Thoracic aorta (tissue), 2 donors: ENCODE data around the gene DGKA. TPM values are rescaled to one million over a fixed set of nuclear protein-coding genes. Genes with fewer than 3 reads are reported as not detected.
"Not testable (repeated sequence)": the region's sequence is repeated elsewhere in the genome, so short reads cannot be mapped to it uniquely, and the experiment has no call there.

ENCODE experiments used
- ATAC-seq: fragments of 150-250 bp; one replicate; pipeline ENCODE4 v1.8.0; 2017; ENCODE audit warnings: low read depth; ENCODE audit not compliant: insufficient number of reproducible peaks, low FRiP score
- DNase-seq: peaks from one replicate; pipeline ENCODE4 v3.0.0-alpha.2; 2020; ENCODE audit warnings: low spot score
- H3K27ac ChIP-seq, 2 donors: fragments of 200-600 bp; sonication (generic); 1 replicate in 1 of 2; 2 replicates in 1 of 2; pipeline ENCODE4 v1.5.1; 2016; ENCODE audit warnings: mild to moderate bottlenecking in 2 of 2, moderate library complexity in 2 of 2
- H3K27me3 ChIP-seq: fragments of 200-600 bp; sonication (generic); replicated peaks from 2 replicates; pipeline ENCODE4 v1.6.0; 2016; ENCODE audit warnings: mild to moderate bottlenecking; ENCODE audit not compliant: insufficient read depth
- H3K36me3 ChIP-seq: fragments of 200-600 bp; sonication (generic); one replicate; pipeline ENCODE4 v1.5.1; 2016
- H3K4me1 ChIP-seq, 2 donors: fragments of 200-600 bp; sonication (generic); 1 replicate in 1 of 2; 2 replicates in 1 of 2; pipeline versions ENCODE4 v1.5.1 to v1.6.0; 2016; ENCODE audit warnings: low read depth in 2 of 2, mild to moderate bottlenecking in 1 of 2; ENCODE audit not compliant: control insufficient read depth in 1 of 2
- H3K4me3 ChIP-seq: fragments of 200-600 bp; sonication (generic); 2 replicates; pipeline ENCODE4 v1.5.1; 2016; ENCODE audit warnings: mild to moderate bottlenecking
- H3K9me3 ChIP-seq: fragments of 200-600 bp; sonication (generic); 2 replicates; pipeline ENCODE4 v1.5.1; 2016
- total RNA-seq, 2 donors: library from RNA; depleted of rRNA; stranded (reverse); fragments of >200 nt; gene quantifications; one replicate each; pipeline versions ENCODE4 v1.1.0 to v1.2.3, GENCODE V29; 2016
- TF ChIP-seq, protein P1 (sequence below): fragments of 200-600 bp; sonication (generic); IDR thresholded peaks from one replicate; pipeline ENCODE4 v1.5.1; 2019; ENCODE audit warnings: antibody characterized with exemption

Gene DGKA
- total RNA-seq, 2 donors from 2014 or later = 72.8 to 104 TPM

GRCh38 chr12:55993230-55993853, 62.4 kb downstream of the DGKA start:
- no peak for DNase-seq
- no peak for ATAC-seq
- Histone ChIP-seq H3K27ac (no peak overlapping the region), H3K9me3 (no peaks in the 10 kb centered on the region), H3K4me3 (no peak overlapping the region), H3K4me1 (peaks cover 0 to 9% of the 10 kb centered on the region in 2 donors), H3K36me3 (peaks cover 52% of the 10 kb centered on the region), H3K27me3 (no peaks in the 10 kb centered on the region)
- TF ChIP-seq, protein P1, sequence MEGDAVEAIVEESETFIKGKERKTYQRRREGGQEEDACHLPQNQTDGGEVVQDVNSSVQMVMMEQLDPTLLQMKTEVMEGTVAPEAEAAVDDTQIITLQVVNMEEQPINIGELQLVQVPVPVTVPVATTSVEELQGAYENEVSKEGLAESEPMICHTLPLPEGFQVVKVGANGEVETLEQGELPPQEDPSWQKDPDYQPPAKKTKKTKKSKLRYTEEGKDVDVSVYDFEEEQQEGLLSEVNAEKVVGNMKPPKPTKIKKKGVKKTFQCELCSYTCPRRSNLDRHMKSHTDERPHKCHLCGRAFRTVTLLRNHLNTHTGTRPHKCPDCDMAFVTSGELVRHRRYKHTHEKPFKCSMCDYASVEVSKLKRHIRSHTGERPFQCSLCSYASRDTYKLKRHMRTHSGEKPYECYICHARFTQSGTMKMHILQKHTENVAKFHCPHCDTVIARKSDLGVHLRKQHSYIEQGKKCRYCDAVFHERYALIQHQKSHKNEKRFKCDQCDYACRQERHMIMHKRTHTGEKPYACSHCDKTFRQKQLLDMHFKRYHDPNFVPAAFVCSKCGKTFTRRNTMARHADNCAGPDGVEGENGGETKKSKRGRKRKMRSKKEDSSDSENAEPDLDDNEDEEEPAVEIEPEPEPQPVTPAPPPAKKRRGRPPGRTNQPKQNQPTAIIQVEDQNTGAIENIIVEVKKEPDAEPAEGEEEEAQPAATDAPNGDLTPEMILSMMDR = no peak

GRCh38 chr12:55995366-55995765, 64.4 kb downstream of the DGKA start:
- ATAC-seq = no peak
- H3K36me3 ChIP-seq = peaks cover 37% of the 10 kb centered on the region
- TF ChIP-seq, protein P1 = no peak
- H3K4me1 ChIP-seq = peaks cover 0 to 11% of the 10 kb centered on the region in 2 donors
- no peak overlapping the region for H3K4me3 ChIP-seq
- H3K27ac ChIP-seq = no peak overlapping the region
- no peaks in the 10 kb centered on the region for H3K27me3 ChIP-seq
- no peak for DNase-seq
- no peaks in the 10 kb centered on the region for H3K9me3 ChIP-seq

GRCh38 chr12:55996201-55996714, 65.3 kb downstream of the DGKA start:
- H3K27ac ChIP-seq = peak overlapping the region; percentile 48 to 62
- peak overlapping the region; percentile 77 for H3K4me3 ChIP-seq
- peaks cover 0 to 11% of the 10 kb centered on the region in 2 donors for H3K4me1 ChIP-seq
- peak; percentile 25 for DNase-seq
- H3K36me3 ChIP-seq = peaks cover 28% of the 10 kb centered on the region
- no peaks in the 10 kb centered on the region for H3K27me3 ChIP-seq
- no peaks in the 10 kb centered on the region for H3K9me3 ChIP-seq
- ATAC-seq = no peak
- TF ChIP-seq, protein P1 = peak; percentile 83

GRCh38 chr12:55996715-55997534, 66.0 kb downstream of the DGKA start, which contains the start of gene SUOX:
TSS of gene SUOX (plus strand) at chr12:55997276. CDS start at chr12:56002222, 4,946 bp downstream.
- ATAC-seq (peak; percentile 88), DNase-seq (peak; percentile 94)
- TF ChIP-seq, protein P1 = no peak
- Histone ChIP-seq H3K36me3 (peaks cover 21% of the 10 kb centered on the region), H3K27ac (peak within 1 kb of the TSS; percentile 62 to 74), H3K4me1 (peaks cover 0 to 11% of the 10 kb centered on the region in 2 donors), H3K9me3 (no peaks in the 10 kb centered on the region), H3K27me3 (no peaks in the 10 kb centered on the region), H3K4me3 (peak within 1 kb of the TSS; percentile 77)

DNA sequence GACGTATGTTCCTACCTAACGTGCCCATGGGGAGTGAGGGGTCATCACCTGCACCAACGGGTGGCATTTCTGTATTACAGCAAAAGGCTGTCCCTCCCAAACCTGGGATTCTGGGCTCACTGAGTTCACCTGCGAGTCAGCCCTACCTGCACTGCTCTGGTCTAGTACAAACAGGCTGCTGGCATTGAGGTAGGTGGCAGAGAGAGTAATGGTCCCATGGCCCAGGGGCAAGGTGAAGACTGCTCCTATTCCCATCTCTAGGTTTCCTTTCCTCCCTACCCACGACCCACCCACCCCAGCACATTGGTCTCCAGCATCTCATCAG, 66.5 kb downstream of the DGKA start:
- DNase-seq (no peak), ATAC-seq (no peak)
- Histone ChIP-seq H3K4me1 (peaks cover 0 to 11% of the 10 kb centered on the region in 2 donors), H3K9me3 (no peaks in the 10 kb centered on the region), H3K27me3 (no peaks in the 10 kb centered on the region), H3K4me3 (peak overlapping the region; percentile 77), H3K36me3 (peaks cover 15% of the 10 kb centered on the region), H3K27ac (peak overlapping the region; percentile 62 to 74)
- TF ChIP-seq, protein P1 = no peak

DNA sequence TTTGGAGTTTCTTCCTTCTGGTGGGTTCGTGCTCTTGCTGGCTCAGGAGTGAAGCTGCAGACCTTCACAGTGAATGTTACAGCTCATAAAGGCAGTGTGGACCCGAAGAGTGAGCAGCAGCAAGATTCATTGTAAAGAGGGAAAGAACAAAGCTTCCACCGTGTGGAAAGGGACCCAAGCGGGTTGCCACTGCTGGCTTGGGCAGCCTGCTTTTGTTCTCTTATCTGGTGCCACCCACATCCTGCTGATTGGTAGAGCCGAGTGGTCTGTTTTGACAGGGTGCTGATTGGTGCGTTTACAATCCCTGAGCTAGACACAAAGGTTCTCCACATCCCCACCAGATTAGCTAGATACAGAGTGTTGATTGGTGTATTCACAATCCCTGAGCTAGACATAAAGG, 68.6 kb downstream of the DGKA start:
- peaks cover 0 to 11% of the 10 kb centered on the region in 2 donors for H3K4me1 ChIP-seq
- H3K9me3 ChIP-seq, ATAC-seq, H3K27ac ChIP-seq, H3K27me3 ChIP-seq, H3K36me3 ChIP-seq, H3K4me3 ChIP-seq, DNase-seq: not testable (repeated sequence)

- not testable (repeated sequence) for H3K4me3 ChIP-seq, H3K36me3 ChIP-seq, H3K9me3 ChIP-seq, H3K27ac ChIP-seq, H3K27me3 ChIP-seq, DNase-seq, ATAC-seq
- H3K4me1 ChIP-seq = peaks cover 0 to 11% of the 10 kb centered on the region in 2 donors
Observed at GRCh38 chr12:55999999-56000540, 69.1 kb downstream of the DGKA start.
